A549 (cell line): ENCODE data around the gene CHRND. TPM values are rescaled to one million over a fixed set of nuclear protein-coding genes. Genes with fewer than 3 reads are reported as not detected.

Experiments used
- ATAC-seq, 2 experiments: fragments of 200-7000 bp in 1 of 2; fragments of >200 bp in 1 of 2; cut with Nextera tagmentation in 1 of 2; cut with Tn5 transposase in 1 of 2; 3 replicates each; pipeline versions ENCODE4 v1.8.0 to v1.9.1; 2018 to 2020; ENCODE audit warnings: mild to moderate bottlenecking in 1 of 2, moderate library complexity in 1 of 2
- CTCF ChIA-PET: fragments of 300-600 bp; sonication (Branson Sonifier 250); formaldehyde crosslinking; extraction: SDS; loops from one replicate; lab custom pipeline; 2021; ENCODE audit warnings: antibody characterized with exemption, inconsistent platforms; lab: Yijun Ruan, JAX
- POLR2A ChIA-PET: fragments of 350-600 bp; formaldehyde crosslinking; extraction: SDS; loops from one replicate; lab custom pipeline; 2021; ENCODE audit warnings: antibody characterized with exemption, inconsistent platforms; lab: Yijun Ruan, JAX
- DNase-seq, 2 experiments: peaks; one replicate each; pipeline versions ENCODE4 v3.0.0 to v3.0.0-alpha.2; 2011 to 2016; ENCODE audit warnings: low read depth in 1 of 2, low spot score in 1 of 2
- FAIRE-seq: peaks from 2 replicates; lab custom pipeline; 2011; peaks lifted over from hg19 to GRCh38; lab: Jason Lieb, UNC
- H3K27ac ChIP-seq, 2 experiments: fragments of >200 bp; sonication (Bioruptor Twin); formaldehyde crosslinking; 3 replicates each; pipeline ENCODE4 v1.5.1; 2016 to 2017
- H3K4me1 ChIP-seq: fragments of >200 bp; sonication (Bioruptor Twin); formaldehyde crosslinking; 3 replicates; pipeline ENCODE4 v1.6.1; 2016
- H3K4me2 ChIP-seq: fragments of >200 bp; sonication (Bioruptor Twin); formaldehyde crosslinking; 3 replicates; pipeline ENCODE4 v1.6.1; 2016
- H3K4me3 ChIP-seq: fragments of >200 bp; sonication (Bioruptor Twin); formaldehyde crosslinking; 3 replicates; pipeline ENCODE4 v1.5.1; 2016
- H3K9me3 ChIP-seq: fragments of >200 bp; sonication (Bioruptor Twin); formaldehyde crosslinking; 3 replicates; pipeline ENCODE4 v1.6.1; 2016
- ATOH8 ChIP-seq: fragments of 250-450 bp; sonication (Bioruptor Pico); IDR thresholded peaks from 2 replicates; pipeline ENCODE4 v1.5.0; 2020; ENCODE audit warnings: low read depth, mild to moderate bottlenecking, moderate library complexity
- BCL3 ChIP-seq: fragments of >200 bp; sonication (Bioruptor Twin); formaldehyde crosslinking; IDR thresholded peaks from 3 replicates; pipeline ENCODE4 v1.6.1; 2016
- BHLHE40 ChIP-seq: IDR thresholded peaks from 2 replicates; pipeline ENCODE4 v1.6.1; 2012; ENCODE audit warnings: low read depth, low read length, inconsistent platforms
- CBX2 ChIP-seq: fragments of 200-600 bp; sonication (generic); IDR thresholded peaks from 2 replicates; pipeline ENCODE4 v1.6.1; 2016; ENCODE audit warnings: low read depth, mild to moderate bottlenecking, borderline replicate concordance
- CTCF ChIP-seq: fragments of >200 bp; sonication (Bioruptor Twin); formaldehyde crosslinking; IDR thresholded peaks from 3 replicates; pipeline ENCODE4 v1.5.1; 2016
- EHF ChIP-seq: fragments of 250-450 bp; sonication (Bioruptor Pico); IDR thresholded peaks from 2 replicates; pipeline ENCODE4 v1.5.0; 2020; ENCODE audit warnings: mild to moderate bottlenecking
- EHMT2 ChIP-seq: fragments of 200-600 bp; sonication (generic); IDR thresholded peaks from 2 replicates; pipeline ENCODE4 v1.6.1; 2016; ENCODE audit warnings: antibody characterized with exemption, low read depth, mild to moderate bottlenecking, moderate library complexity
- ESRRA ChIP-seq: fragments of 150-350 bp; IDR thresholded peaks from 2 replicates; pipeline ENCODE4 v1.6.1; 2014; ENCODE audit warnings: mild to moderate bottlenecking, low read length, borderline replicate concordance
- FOSL2 ChIP-seq, 2 experiments: fragments of 450-650 bp in 1 of 2; fragments of >200 bp in 1 of 2; sonication (Bioruptor Twin) in 1 of 2; formaldehyde crosslinking; IDR thresholded peaks; 2 replicates each; pipeline versions ENCODE4 v1.5.0 to v1.6.1; 2016 to 2020; ENCODE audit warnings: mild to moderate bottlenecking in 1 of 2, moderate library complexity in 1 of 2
- FOXS1 ChIP-seq: fragments of 250-450 bp; sonication (Bioruptor Pico); IDR thresholded peaks from 2 replicates; pipeline ENCODE4 v1.5.0; 2020; ENCODE audit warnings: mild to moderate bottlenecking, moderate library complexity
- GATA3 ChIP-seq: IDR thresholded peaks from 2 replicates; pipeline ENCODE4 v1.6.1; 2012; ENCODE audit warnings: borderline replicate concordance
- HOXA7 ChIP-seq: fragments of 250-450 bp; sonication (Bioruptor Pico); IDR thresholded peaks from 2 replicates; pipeline ENCODE4 v1.5.0; 2020; ENCODE audit warnings: mild to moderate bottlenecking, moderate library complexity
- JUN ChIP-seq, 2 experiments: fragments of >200 bp; sonication (Bioruptor Twin); formaldehyde crosslinking; IDR thresholded peaks; 2 replicates in 1 of 2; 3 replicates in 1 of 2; pipeline ENCODE4 v1.6.1; 2016 to 2017
- JUNB ChIP-seq: fragments of >200 bp; sonication (Bioruptor Twin); formaldehyde crosslinking; IDR thresholded peaks from 2 replicates; pipeline ENCODE4 v1.6.1; 2016
- KDM5A ChIP-seq: fragments of 200-600 bp; sonication (generic); IDR thresholded peaks from 2 replicates; pipeline ENCODE4 v1.6.1; 2016; ENCODE audit warnings: antibody characterized with exemption, mild to moderate bottlenecking
- MAFK ChIP-seq: fragments of 450-650 bp; IDR thresholded peaks from 2 replicates; pipeline ENCODE4 v1.6.1; 2014; ENCODE audit not compliant: partially characterized antibody
- MAX ChIP-seq: IDR thresholded peaks from 2 replicates; pipeline ENCODE4 v1.6.1; 2012
- MAZ ChIP-seq: fragments of 150-350 bp; IDR thresholded peaks from 2 replicates; pipeline ENCODE4 v1.6.1; 2014; ENCODE audit warnings: antibody characterized with exemption, low read depth, low read length, borderline replicate concordance
- MYC ChIP-seq: IDR thresholded peaks from 2 replicates; pipeline ENCODE4 v1.6.1; 2012; ENCODE audit warnings: mild to moderate bottlenecking, inconsistent platforms, low read length, improper control_type of control experiment, borderline replicate concordance
- PHF8 ChIP-seq: fragments of 200-600 bp; sonication (generic); IDR thresholded peaks from 2 replicates; pipeline ENCODE4 v1.6.1; 2016; ENCODE audit warnings: low read depth, mild to moderate bottlenecking, antibody characterized with exemption, moderate library complexity, borderline replicate concordance
- POLR2AphosphoS2 ChIP-seq: conservative IDR thresholded peaks from 2 replicates; pipeline ENCODE4 v1.6.1; 2012; ENCODE audit warnings: low read length, improper control_type of control experiment, inconsistent platforms
- RARB ChIP-seq: fragments of 250-450 bp; sonication (Bioruptor Pico); IDR thresholded peaks from 2 replicates; pipeline ENCODE4 v1.8.0; 2021; ENCODE audit warnings: mild to moderate bottlenecking, moderate library complexity
- RCOR1 ChIP-seq: fragments of 150-350 bp; IDR thresholded peaks from 2 replicates; pipeline ENCODE4 v1.6.1; 2014; ENCODE audit warnings: antibody characterized with exemption, low read length, low read depth
- RNF2 ChIP-seq: fragments of 200-600 bp; sonication (generic); IDR thresholded peaks from 2 replicates; pipeline ENCODE4 v1.6.1; 2016; ENCODE audit warnings: low read depth, mild to moderate bottlenecking, antibody characterized with exemption, moderate library complexity, borderline replicate concordance
- SMC3 ChIP-seq: fragments of >200 bp; sonication (Bioruptor Twin); formaldehyde crosslinking; IDR thresholded peaks from 3 replicates; pipeline ENCODE4 v1.6.1; 2018; ENCODE audit warnings: inconsistent platforms
- TFCP2L1 ChIP-seq: fragments of 250-450 bp; sonication (Bioruptor Pico); IDR thresholded peaks from 2 replicates; pipeline ENCODE4 v1.5.0; 2021; ENCODE audit warnings: mild to moderate bottlenecking
- TP53 ChIP-seq: fragments of 250-450 bp; sonication (Bioruptor Pico); IDR thresholded peaks from 2 replicates; pipeline ENCODE4 v1.5.0; 2021; ENCODE audit warnings: mild to moderate bottlenecking, moderate library complexity
- ZFP36 ChIP-seq: fragments of 450-650 bp; IDR thresholded peaks from 2 replicates; pipeline ENCODE4 v1.6.1; 2014; ENCODE audit warnings: borderline replicate concordance; ENCODE audit not compliant: partially characterized antibody
- WGBS: methylation state at CpG from one replicate; pipeline ENCODE4 v1.1.6; 2017; ENCODE audit errors: missing lambda C conversion rate; 5-methylcytosine and 5-hydroxymethylcytosine counted together
- polyA plus RNA-seq, 4 experiments: library from polyadenylated mRNA; depleted of rRNA in 3 of 4; stranded (reverse); fragments of >200 nt; fragmentation: RNase III in 1 of 4; extraction: RNeasy Plus Mini Kit Qiagen cat#74134 plus additional on column Dnase treatment in 1 of 4; gene quantifications; 2 replicates in 3 of 4; 3 replicates in 1 of 4; pipeline ENCODE4 v1.2.3, GENCODE V29; 2011 to 2017
- TF ChIP-seq, protein P1 (sequence below): IDR thresholded peaks from 2 replicates; pipeline ENCODE4 v1.6.1; 2012
- TF ChIP-seq, protein P2 (sequence below): IDR thresholded peaks from 2 replicates; pipeline ENCODE4 v1.6.1; 2012; ENCODE audit warnings: low read depth, borderline replicate concordance

CHRND gene
- polyA plus RNA-seq, 2 of the 4 experiments (the other 2 are of a cell fraction) = not detected

- TF ChIP-seq SMC3 (no peak), EHF (CRISPR knock-in tag) (no peak), GATA3 (no peak), TP53 (CRISPR knock-in tag) (no peak), ZFP36 (no peak), CTCF (no peak), ESRRA (no peak), PHF8 (no peak), JUNB (no peak), ATOH8 (CRISPR knock-in tag) (no peak), TFCP2L1 (CRISPR knock-in tag) (no peak), JUN (IDR thresholded peaks at IDR 0.05) (no peak), MAZ (no peak), MAFK (no peak), HOXA7 (CRISPR knock-in tag) (no peak), FOXS1 (CRISPR knock-in tag) (no peak), KDM5A (no peak), CBX2 (no peak)
- TF ChIP-seq, all 56 proteins: peak for 0
- Histone ChIP-seq H3K4me3 (no peak overlapping the region), H3K9me3 (no peaks in the 10 kb centered on the region), H3K4me1 (peaks cover 1% of the 10 kb centered on the region; the same call in 2 of the 3 replicates), H3K4me2 (no peak overlapping the region), H3K27ac (no peak overlapping the region)
- FAIRE-seq (no peak), DNase-seq (no peak), ATAC-seq (no peak)
- ChIA-PET CTCF (interaction anchor here (7.9 kb wide), 1 partner anchor 11 kb away, joined by 77 read pairs; the partner anchor contains the start of gene PRSS56), POLR2A (no interaction called here)
- WGBS = 53% methylated on average over 6 of the region's 11 CpGs
These were observed 14.5 kb upstream of the CHRND start for GRCh38 chr2:232511336-232511890.

GRCh38 chr2:232512602-232513001 is 13.4 kb upstream of the CHRND start:
- FAIRE-seq (no peak), ATAC-seq (no peak), DNase-seq (no peak)
- Histone ChIP-seq H3K4me3 (no peak overlapping the region), H3K9me3 (no peaks in the 10 kb centered on the region), H3K27ac (no peak overlapping the region), H3K4me2 (no peak overlapping the region), H3K4me1 (peaks cover 9% of the 10 kb centered on the region; the same call in 2 of the 3 replicates)
- ChIA-PET CTCF (interaction anchor here (1.0 to 7.9 kb wide), 3 partner anchors 10 to 99 kb away, joined by 3 to 77 read pairs (median 4); partner anchors contain the start of gene PRSS56), POLR2A (interaction anchor here (0.5 kb wide), 1 partner anchor 87 kb away, joined by 3 read pairs; no protein-coding TSS in a partner anchor)
- 93% methylated on average over 9 of the region's 10 CpGs for WGBS
- TF ChIP-seq KDM5A (no peak), TP53 (CRISPR knock-in tag) (no peak), MAX (no peak), FOSL2 (IDR thresholded peaks at IDR 0.05) (no peak), FOSL2 (CRISPR knock-in tag; IDR thresholded peaks at IDR 0.05) (no peak), PHF8 (no peak), MYC (no peak), RNF2 (no peak), JUNB (no peak), BCL3 (no peak), RCOR1 (no peak), CTCF (no peak), BHLHE40 (no peak), EHMT2 (no peak), RARB (CRISPR knock-in tag) (no peak), POLR2AphosphoS2 (no peak)
- TF ChIP-seq, protein P1, sequence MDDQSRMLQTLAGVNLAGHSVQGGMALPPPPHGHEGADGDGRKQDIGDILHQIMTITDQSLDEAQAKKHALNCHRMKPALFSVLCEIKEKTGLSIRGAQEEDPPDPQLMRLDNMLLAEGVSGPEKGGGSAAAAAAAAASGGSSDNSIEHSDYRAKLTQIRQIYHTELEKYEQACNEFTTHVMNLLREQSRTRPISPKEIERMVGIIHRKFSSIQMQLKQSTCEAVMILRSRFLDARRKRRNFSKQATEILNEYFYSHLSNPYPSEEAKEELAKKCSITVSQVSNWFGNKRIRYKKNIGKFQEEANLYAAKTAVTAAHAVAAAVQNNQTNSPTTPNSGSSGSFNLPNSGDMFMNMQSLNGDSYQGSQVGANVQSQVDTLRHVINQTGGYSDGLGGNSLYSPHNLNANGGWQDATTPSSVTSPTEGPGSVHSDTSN = no peak
- TF ChIP-seq, protein P2, sequence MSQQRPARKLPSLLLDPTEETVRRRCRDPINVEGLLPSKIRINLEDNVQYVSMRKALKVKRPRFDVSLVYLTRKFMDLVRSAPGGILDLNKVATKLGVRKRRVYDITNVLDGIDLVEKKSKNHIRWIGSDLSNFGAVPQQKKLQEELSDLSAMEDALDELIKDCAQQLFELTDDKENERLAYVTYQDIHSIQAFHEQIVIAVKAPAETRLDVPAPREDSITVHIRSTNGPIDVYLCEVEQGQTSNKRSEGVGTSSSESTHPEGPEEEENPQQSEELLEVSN = no peak
